ENCODE results near the gene L1TD1. TPM values are rescaled to one million over a fixed set of nuclear protein-coding genes. Genes with fewer than 3 reads are reported as not detected.

L1TD1 gene
- total and polyA plus RNA-seq, 9 of the 15 experiments (the other 6 are each of a cell fraction or from before 2014, with no cell fraction given), result 0.09 TPM; not detected in 8

DNA sequence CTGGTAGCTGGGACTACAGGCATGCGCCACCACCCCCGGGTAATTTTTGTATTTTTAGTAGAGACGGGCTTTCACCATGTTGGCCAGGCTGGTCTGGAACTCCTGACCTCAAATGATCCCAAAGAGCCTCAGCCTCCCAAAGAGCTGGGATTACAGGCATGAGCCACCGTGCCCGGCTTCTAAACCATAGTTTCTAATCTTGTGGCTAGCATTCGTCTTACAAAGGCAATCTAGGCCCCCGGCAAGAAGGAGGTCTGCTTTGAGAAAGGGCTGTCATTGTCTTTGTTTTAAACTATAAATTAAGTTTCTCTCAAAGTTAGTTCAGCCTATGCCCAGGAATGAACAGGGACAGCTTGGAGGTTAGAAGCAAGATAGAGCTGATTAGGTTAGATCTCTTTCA is 10.3 kb upstream of the L1TD1 start:
- Histone ChIP-seq H3K36me3 (ENCODE audit: control insufficient read depth, insufficient read depth, low read length) (no peaks in the 10 kb centered on the region), H3K4me1 (replicated peaks in 1 of 2; ENCODE audit: control insufficient read depth in 2 of 2, insufficient read depth in 2 of 2, low read length in 2 of 2) (no peaks in the 10 kb centered on the region), H4K20me1 (replicated peaks; ENCODE audit: control insufficient read depth, insufficient read depth, low read length) (no peaks in the 10 kb centered on the region), H3K79me2 (ENCODE audit: control insufficient read depth, insufficient read depth, low read length) (no peaks in the 10 kb centered on the region), H3K9ac (ENCODE audit: insufficient read depth in 1 of 2, low read depth in 2 of 2, low read length in 2 of 2) (no peak overlapping the region), H3K4me2 (ENCODE audit: insufficient read depth, low read length) (no peak overlapping the region), H3K4me3 (no peak overlapping the region), H3K27me3 (ENCODE audit: control insufficient read depth in 2 of 2, insufficient read depth in 2 of 2, low read length in 2 of 2) (peaks cover 0 to 3% of the 10 kb centered on the region in 2 experiments; a peak in 3 of 5 replicates), H3K9me3 (replicated peaks; ENCODE audit: control insufficient read depth, insufficient read depth, low read depth, low read length) (no peaks in the 10 kb centered on the region), H3K9me1 (ENCODE audit: control insufficient read depth, insufficient read depth, low read length) (no peaks in the 10 kb centered on the region), H3K27ac (ENCODE audit: extremely low read depth, low read depth, low read length) (no peak overlapping the region), H2AFZ (ENCODE audit: low read depth, low read length) (no peak overlapping the region)
- intact Hi-C loops (cut with micrococcal nuclease), result no loop called here
- CTCF ChIA-PET (ENCODE audit: low intra/inter-chr PET ratio), result no interaction called here
- ATAC-seq (no peak), DNase-seq (ENCODE audit: extremely low read depth in 1 of 4, low spot score in 3 of 4) (no peak), FAIRE-seq (no peak)
- WGBS (ENCODE audit: insufficient coverage, low coverage, missing lambda C conversion rate), result 0% methylated on average over 7 of the region's 7 CpGs
- BruUV-seq (replicated peaks), result no TSS peak
- POLR2A ChIA-PET, result interaction anchor here (1.1 kb wide), 1 partner anchor 9 kb away, joined by 3 read pairs; no protein-coding TSS in a partner anchor
- in situ Hi-C loops (cut with MboI), result no loop called here
- TF ChIP-seq, protein P1, sequence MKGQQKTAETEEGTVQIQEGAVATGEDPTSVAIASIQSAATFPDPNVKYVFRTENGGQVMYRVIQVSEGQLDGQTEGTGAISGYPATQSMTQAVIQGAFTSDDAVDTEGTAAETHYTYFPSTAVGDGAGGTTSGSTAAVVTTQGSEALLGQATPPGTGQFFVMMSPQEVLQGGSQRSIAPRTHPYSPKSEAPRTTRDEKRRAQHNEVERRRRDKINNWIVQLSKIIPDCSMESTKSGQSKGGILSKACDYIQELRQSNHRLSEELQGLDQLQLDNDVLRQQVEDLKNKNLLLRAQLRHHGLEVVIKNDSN (CRISPR knock-in tag; IDR thresholded peaks at IDR 0.05), result no peak
- TF ChIP-seq MCM2 (IDR thresholded peaks at IDR 0.05; ENCODE audit: low read depth) (no peak), HOMEZ (CRISPR knock-in tag; IDR thresholded peaks at IDR 0.05) (no peak), ZNF311 (CRISPR knock-in tag; IDR thresholded peaks at IDR 0.05) (no peak), ZNF124 (CRISPR knock-in tag; IDR thresholded peaks at IDR 0.05) (no peak), HDAC3 (IDR thresholded peaks at IDR 0.05; ENCODE audit: borderline replicate concordance, partially characterized antibody) (no peak), PKNOX1 (IDR thresholded peaks at IDR 0.05) (no peak), IFI16 (CRISPR knock-in tag; IDR thresholded peaks at IDR 0.05) (no peak), MCM3 (IDR thresholded peaks at IDR 0.05) (no peak), ADNP (tag; IDR thresholded peaks at IDR 0.05) (no peak), ZNF583 (CRISPR knock-in tag; IDR thresholded peaks at IDR 0.05) (no peak), LCOR (CRISPR knock-in tag; IDR thresholded peaks at IDR 0.05) (no peak)
- TF ChIP-seq, protein P2, sequence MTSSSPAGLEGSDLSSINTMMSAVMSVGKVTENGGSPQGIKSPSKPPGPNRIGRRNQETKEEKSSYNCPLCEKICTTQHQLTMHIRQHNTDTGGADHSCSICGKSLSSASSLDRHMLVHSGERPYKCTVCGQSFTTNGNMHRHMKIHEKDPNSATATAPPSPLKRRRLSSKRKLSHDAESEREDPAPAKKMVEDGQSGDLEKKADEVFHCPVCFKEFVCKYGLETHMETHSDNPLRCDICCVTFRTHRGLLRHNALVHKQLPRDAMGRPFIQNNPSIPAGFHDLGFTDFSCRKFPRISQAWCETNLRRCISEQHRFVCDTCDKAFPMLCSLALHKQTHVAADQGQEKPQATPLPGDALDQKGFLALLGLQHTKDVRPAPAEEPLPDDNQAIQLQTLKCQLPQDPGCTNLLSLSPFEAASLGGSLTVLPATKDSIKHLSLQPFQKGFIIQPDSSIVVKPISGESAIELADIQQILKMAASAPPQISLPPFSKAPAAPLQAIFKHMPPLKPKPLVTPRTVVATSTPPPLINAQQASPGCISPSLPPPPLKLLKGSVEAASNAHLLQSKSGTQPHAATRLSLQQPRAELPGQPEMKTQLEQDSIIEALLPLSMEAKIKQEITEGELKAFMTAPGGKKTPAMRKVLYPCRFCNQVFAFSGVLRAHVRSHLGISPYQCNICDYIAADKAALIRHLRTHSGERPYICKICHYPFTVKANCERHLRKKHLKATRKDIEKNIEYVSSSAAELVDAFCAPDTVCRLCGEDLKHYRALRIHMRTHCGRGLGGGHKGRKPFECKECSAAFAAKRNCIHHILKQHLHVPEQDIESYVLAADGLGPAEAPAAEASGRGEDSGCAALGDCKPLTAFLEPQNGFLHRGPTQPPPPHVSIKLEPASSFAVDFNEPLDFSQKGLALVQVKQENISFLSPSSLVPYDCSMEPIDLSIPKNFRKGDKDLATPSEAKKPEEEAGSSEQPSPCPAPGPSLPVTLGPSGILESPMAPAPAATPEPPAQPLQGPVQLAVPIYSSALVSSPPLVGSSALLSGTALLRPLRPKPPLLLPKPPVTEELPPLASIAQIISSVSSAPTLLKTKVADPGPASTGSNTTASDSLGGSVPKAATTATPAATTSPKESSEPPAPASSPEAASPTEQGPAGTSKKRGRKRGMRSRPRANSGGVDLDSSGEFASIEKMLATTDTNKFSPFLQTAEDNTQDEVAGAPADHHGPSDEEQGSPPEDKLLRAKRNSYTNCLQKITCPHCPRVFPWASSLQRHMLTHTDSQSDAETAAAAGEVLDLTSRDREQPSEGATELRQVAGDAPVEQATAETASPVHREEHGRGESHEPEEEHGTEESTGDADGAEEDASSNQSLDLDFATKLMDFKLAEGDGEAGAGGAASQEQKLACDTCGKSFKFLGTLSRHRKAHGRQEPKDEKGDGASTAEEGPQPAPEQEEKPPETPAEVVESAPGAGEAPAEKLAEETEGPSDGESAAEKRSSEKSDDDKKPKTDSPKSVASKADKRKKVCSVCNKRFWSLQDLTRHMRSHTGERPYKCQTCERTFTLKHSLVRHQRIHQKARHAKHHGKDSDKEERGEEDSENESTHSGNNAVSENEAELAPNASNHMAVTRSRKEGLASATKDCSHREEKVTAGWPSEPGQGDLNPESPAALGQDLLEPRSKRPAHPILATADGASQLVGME (CRISPR knock-in tag; IDR thresholded peaks at IDR 0.05), result no peak
